Islet of Langerhans (tissue), 1 donor: ENCODE measurements around the gene FAH.

Experiments used
- FAIRE-seq: peaks from one replicate; lab custom pipeline; 2011; peaks lifted over from hg19 to GRCh38; lab: Jason Lieb, UNC

FAH gene

GRCh38 chr15:80201256-80202015 is 48.6 kb downstream of the FAH start:
- FAIRE-seq, result no peak

GRCh38 chr15:80202016-80202315 is 49.2 kb downstream of the FAH start:
- no peak for FAIRE-seq

DNA sequence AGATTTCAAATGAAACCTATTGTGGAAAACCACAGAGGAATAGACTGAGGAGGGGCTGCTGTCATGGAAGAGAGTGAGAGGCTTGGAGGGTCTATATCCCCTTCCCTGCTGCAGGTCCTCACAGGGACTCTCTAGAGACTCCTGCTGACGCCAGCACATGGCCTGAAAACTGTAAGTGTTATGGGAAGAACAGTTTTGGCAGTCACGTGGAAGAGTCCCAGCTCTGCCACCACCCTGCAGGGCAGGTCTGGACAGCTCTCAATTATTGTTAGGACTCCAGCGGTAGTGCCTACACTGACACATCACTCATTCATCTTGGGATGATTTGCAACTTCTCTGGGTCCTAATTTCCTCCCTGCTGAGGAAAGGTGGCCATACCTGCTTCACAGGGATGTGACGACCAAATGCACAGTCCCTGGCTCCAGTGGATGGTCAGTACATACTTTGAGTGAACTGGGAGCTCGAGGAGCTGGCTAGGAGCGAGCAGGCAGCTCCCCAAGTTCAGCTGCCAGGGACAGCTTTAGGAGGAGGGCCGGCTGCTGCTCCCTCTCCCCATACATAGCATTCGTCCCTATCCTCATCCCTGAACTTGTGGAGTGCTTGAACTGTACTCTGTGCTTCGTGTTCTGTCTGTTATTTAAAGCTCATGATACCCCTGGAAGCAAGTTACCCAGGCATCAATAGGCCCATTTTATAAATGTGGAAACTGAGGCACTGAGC is 50.0 kb downstream of the FAH start:
- no peak for FAIRE-seq

GRCh38 chr15:80203361-80203885 is 50.6 kb downstream of the FAH start:
- FAIRE-seq, result no peak

- no peak for FAIRE-seq
These were observed 51.4 kb downstream of the FAH start for GRCh38 chr15:80204231-80204630.

GRCh38 chr15:80207887-80208286 is 55.1 kb downstream of the FAH start:
- FAIRE-seq, result no peak

DNA sequence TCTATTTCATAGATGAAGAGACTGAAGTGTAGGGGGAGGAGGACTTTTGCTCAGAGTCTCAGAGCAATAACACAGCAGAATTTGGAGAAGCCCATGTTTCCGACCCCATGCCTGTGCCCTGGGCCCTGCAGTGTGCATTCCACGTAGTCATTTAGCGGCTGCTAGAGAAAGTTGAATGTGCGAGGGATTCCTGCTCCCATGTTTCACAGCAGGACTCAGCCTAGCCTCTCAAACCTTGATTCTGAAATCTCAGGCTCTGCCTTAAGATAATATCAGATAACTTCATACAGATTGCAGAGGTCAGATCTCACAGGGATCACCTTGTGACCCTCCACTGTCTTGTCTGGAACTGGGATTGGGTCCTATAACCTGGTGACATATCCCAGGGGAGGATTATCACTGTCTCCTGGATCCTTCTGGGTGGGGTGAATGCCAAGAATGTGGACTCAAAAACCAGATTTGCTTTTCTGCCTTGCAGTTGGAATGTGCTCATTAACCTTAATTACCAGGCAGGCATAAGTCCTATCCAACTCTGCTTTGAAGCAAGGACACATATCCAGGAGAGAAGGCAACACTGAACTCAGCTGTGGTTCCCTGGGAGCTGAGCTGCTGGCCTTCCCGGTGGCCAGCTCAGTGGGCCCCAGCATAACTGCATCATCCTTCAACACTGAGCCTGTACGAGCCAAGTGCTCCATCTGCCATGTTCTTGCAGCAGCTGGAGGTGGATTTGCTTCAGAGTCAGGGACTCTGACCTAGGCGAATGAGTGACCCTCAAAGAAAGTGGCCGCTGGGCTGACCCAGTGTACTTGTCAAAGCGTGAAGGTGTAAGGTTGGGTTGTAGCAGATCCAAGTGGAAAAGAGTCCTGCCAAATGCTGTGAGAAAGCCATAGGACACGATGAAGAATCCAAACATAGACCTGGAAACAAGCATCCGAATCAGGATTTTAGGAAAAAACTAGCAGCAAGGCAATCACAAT is 56.2 kb downstream of the FAH start:
- no peak for FAIRE-seq

GRCh38 chr15:80210611-80211573 is 58.1 kb downstream of the FAH start:
- FAIRE-seq, result no peak

DNA sequence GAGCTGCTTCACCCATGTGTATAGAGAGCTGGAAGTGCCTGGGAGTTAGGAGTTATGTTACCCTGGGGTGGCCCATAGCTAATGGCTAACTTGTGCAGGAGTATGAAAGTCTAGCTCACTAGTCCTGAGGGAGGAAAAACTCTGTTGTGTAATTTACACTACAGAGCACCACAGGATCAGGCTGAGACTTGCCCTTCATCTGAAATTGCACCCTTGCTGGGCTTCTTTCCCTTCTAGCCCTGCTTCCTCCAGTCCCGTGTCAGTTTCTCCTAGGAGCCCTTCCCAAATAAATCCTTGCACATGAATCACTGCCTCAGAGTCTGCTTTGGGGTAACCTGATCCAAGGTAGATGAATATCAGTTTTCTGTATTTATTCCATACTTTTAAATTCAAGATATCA is 59.2 kb downstream of the FAH start:
- no peak for FAIRE-seq

DNA sequence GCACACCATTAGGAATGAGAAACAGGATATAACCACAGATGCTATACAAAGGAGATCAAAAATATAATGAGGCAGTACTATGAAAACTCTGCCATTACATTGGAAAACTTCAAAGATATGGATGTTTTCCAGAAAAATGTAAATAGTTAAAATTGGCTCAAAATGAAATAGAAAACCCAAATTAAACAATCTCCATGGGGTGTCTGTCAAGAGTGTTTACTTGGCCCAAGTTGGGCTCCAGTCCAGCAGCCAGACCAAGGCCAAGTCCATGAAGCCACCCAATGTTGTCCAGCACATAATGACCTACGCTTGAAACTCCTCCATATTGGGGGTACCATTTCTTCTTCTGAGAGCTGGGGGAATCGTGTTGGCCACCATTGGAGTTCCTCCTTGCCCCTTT is 62.1 kb downstream of the FAH start:
- no peak for FAIRE-seq

DNA sequence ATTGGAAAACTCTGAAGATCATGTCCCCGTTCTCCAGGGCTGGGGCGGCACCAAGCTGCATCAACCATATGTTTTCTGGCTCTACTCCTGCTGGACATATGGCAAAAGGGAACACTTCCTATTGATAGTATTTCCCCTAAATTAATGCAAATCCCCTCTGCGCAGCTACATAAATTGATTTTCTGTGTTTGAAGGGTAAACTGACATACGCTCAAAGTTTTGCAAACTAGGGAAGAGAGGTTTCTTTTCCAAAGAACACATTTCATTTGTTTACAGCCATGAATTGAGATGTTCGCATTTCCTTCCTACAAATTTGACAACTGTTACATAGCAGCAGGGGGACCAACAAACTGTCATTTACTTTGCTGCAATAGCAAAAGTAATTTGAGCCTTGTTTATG is 63.3 kb downstream of the FAH start:
- no peak for FAIRE-seq

GRCh38 chr15:80216911-80217310 is 64.1 kb downstream of the FAH start:
- no peak for FAIRE-seq

DNA sequence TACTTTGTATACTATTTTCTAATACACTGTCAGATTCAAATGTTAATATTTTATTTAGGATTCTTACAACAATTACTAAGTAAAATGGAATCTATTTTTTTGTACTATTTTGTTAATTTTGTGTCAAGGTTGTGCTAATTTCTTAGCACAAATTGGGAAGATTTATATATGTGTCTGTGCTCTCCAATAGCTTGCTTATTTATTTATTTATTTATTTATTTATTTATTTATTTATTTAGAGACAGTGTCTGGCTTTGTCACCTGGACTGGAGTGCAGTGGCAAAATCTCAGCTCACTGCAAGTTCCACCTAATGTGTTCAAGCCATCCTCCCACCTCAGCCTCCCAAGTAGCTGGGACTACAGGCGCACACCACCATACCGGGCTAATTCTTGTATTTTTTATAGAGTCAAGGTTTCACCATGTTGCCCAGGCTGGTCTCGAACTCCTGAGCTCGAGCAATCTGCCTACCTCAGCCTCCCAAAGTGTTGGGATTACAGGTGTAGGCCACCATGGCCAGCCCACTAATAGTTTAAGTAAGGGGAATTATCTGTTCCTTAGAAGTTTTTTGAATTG is 64.6 kb downstream of the FAH start:
- no peak for FAIRE-seq

GRCh38 chr15:80219955-80220354 is 67.2 kb downstream of the FAH start:
- FAIRE-seq, result no peak

DNA sequence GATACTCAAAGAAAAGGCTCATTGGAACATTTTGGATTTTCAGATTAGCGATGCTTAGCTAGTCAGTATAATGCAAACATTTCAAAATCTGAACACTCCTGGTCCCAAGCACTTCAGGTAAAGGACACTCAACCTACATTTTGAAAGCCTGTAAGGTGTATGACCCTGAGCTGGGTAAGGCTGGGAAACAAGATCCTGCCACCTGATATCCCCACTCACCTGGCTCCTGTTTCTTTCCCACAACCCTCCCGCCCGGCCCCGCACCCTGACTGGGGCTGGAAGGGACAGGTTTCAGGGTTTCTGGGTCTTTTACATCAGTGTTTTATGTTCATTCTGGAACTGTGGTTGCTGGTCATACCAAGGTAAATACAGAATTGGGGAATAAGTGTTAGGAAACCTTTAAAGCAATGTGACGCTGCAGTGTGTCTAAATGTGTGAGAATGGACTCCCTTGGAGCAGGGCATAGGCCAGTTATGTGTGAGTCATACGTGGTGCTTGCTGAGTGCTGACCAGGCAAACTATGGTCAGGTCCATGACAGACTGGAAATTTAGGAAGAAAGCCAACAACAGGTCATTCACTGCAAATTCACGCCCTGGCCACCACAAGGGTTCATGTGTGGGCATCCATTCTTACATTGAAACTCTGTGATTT is 76.3 kb downstream of the FAH start:
- no peak for FAIRE-seq

- no peak for FAIRE-seq
These were observed 78.6 kb downstream of the FAH start for GRCh38 chr15:80231371-80231770.

DNA sequence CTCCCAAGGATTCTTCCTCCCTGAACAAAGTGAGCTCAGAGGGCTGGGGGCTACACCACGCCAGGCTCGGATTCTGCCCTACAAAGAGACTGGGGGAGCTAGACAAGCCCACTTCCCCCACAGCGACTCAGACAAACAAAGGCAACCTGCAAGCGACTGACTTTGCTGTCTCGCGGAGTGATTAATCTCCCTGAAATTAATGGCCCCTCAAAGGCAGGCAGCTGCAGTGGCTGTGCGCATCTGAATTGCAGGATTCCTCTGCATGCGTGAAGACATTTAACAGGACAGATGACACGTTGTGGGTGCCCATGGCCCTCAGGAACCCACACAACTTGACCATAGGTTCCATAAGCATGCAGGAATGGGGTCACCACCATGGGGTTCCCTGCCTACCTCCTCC is 80.8 kb downstream of the FAH start:
- no peak for FAIRE-seq

DNA sequence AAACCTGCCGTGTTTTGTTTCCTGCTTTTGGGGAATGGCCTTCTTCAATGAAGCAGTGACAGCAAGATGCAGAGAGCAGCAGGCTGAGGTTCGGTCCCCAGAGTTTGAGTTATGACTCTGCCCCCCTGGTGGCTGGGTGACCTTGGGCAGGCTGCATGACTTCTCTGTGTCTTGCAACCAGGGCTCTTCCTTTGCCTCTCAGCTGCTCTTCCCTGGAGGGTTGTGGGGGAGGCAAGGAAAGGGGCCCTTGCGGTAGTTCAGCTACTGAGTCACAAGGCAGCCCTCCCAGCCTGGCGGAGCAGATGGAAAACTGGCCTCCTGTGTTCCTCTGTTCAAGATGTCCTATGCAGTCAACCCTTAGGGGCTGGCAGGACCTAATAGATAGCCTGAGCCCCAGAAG is 82.1 kb downstream of the FAH start:
- no peak for FAIRE-seq
